Measurements from ENCODE around the gene MRPS18A.

Gene MRPS18A

DNA sequence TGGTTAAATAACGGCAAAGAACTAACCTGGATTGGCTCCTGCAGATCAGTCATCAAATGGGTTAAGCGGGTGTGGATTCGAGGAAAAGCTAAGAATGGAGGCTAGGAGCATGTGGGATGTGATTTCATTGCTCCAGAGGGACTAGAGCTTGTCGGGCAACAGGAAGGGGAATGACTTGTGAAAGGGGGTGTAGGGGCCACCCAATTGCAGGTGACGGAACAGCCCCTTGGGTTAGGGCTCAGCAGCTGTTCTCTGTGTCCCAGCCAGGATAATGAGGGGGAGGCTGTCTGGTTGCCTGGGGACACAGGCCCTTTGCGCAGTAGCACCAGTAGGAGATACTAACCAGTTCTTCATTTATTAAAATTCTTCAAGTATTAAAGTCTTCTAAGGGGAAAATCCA, 25.0 kb upstream of the MRPS18A start:
- DNase-seq (ENCODE audit: low read depth) = no peak
- no peak overlapping the region for H3K4me3 ChIP-seq (ENCODE audit: control insufficient read depth, low read depth, low read length)
- TF ChIP-seq, protein P1, sequence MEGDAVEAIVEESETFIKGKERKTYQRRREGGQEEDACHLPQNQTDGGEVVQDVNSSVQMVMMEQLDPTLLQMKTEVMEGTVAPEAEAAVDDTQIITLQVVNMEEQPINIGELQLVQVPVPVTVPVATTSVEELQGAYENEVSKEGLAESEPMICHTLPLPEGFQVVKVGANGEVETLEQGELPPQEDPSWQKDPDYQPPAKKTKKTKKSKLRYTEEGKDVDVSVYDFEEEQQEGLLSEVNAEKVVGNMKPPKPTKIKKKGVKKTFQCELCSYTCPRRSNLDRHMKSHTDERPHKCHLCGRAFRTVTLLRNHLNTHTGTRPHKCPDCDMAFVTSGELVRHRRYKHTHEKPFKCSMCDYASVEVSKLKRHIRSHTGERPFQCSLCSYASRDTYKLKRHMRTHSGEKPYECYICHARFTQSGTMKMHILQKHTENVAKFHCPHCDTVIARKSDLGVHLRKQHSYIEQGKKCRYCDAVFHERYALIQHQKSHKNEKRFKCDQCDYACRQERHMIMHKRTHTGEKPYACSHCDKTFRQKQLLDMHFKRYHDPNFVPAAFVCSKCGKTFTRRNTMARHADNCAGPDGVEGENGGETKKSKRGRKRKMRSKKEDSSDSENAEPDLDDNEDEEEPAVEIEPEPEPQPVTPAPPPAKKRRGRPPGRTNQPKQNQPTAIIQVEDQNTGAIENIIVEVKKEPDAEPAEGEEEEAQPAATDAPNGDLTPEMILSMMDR (conservative IDR thresholded peaks at IDR 0.05; ENCODE audit: control insufficient read depth, insufficient read depth, low read depth, low read length) = no peak

GRCh38 chr6:43710576-43710975, 23.0 kb upstream of the MRPS18A start:
- H3K4me3 ChIP-seq (ENCODE audit: control insufficient read depth, low read depth, low read length) = no peak overlapping the region
- TF ChIP-seq, protein P1 (conservative IDR thresholded peaks at IDR 0.05; ENCODE audit: control insufficient read depth, insufficient read depth, low read depth, low read length) = no peak
- no peak for DNase-seq (ENCODE audit: low read depth)

DNA sequence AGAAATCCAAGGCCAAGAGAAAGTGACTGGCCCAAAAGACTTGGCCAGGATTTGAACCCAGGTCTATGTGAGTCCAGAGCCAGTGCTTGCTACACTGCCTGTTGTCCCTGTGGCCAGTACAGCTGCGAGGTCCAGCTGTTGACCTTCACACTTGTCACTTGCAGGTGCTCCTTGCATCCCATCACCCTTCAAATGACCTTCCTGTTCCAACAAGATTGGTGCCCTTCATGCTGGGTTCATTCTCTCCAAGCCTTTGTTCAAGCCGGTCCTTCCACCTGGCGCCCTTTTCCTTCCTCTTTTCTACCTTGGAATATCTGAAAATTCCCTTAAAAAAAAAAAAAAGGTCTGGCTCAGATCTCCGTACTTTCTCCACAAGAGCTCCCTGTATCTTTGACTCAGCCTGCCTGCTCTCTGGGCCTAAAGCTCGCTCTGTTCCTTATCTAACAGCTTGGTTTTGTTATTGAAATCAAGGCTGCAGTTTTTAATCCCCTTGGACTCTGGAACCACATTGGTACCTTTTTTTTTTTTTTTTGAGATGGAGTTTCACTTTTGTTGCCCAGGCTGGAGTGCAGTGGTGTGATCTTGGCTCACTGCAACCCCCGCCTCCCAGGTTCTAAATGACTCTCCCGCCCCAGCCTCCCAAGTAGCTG, 22.2 kb upstream of the MRPS18A start:
- H3K4me3 ChIP-seq (ENCODE audit: control insufficient read depth, low read depth, low read length) = no peak overlapping the region
- no peak for DNase-seq (ENCODE audit: low read depth)
- TF ChIP-seq, protein P1 (conservative IDR thresholded peaks at IDR 0.05; ENCODE audit: control insufficient read depth, insufficient read depth, low read depth, low read length) = no peak

DNA sequence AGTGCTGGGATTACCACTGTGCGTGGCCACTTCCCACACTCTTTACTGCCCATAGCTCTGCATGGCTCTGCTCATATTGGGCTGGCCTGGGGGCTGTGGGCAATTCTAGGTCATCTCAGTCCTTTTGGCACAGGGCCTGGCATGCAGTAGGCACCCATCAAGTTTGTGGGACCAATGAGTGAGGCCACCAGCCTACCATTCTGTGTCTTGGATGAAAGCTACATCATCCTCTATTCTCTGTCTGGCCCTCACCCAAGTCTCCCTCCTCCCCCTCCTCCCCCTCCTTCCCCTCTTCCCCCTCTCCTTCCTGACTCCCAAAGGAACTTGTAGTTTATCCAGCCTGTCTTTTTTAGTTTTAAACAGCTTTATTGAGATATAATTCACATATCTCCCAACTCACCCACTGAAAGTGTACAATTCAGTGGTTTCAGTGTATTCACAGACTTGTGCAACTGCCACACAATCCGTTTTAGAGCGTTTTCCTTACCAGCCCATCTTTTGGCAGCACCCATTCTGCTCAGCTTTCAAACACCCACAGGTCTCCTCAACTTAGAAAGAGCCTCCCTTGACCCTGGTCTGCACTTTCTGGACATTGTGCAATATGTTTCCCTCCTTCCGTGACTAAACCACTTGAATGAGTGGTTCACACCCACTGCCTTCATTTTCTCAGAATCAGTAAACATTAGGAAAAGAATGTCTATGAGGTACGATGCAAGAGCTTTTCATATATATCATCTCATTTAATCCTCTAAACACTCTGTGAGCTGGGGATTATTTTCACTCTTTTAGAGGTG, 21.5 kb upstream of the MRPS18A start:
- DNase-seq (ENCODE audit: low read depth) = peak; percentile 96
- H3K4me3 ChIP-seq (ENCODE audit: control insufficient read depth, low read depth, low read length) = no peak overlapping the region
- TF ChIP-seq, protein P1 (conservative IDR thresholded peaks at IDR 0.05; ENCODE audit: control insufficient read depth, insufficient read depth, low read depth, low read length) = no peak

- DNase-seq (ENCODE audit: low read depth) = no peak
- no peak overlapping the region for H3K4me3 ChIP-seq (ENCODE audit: control insufficient read depth, low read depth, low read length)
- TF ChIP-seq, protein P1 (conservative IDR thresholded peaks at IDR 0.05; ENCODE audit: control insufficient read depth, insufficient read depth, low read depth, low read length) = no peak
These were observed 20.2 kb upstream of the MRPS18A start for GRCh38 chr6:43707767-43708166.

GRCh38 chr6:43707269-43707668, 19.7 kb upstream of the MRPS18A start:
- TF ChIP-seq, protein P1 (conservative IDR thresholded peaks at IDR 0.05; ENCODE audit: control insufficient read depth, insufficient read depth, low read depth, low read length) = no peak
- no peak overlapping the region for H3K4me3 ChIP-seq (ENCODE audit: control insufficient read depth, low read depth, low read length)
- no peak for DNase-seq (ENCODE audit: low read depth)

Data from fibroblast of mammary gland (primary cell).